Gastroesophageal sphincter (tissue), 4 donors: ENCODE measurements around the gene HOGA1. TPM values are rescaled to one million over a fixed set of nuclear protein-coding genes. Genes with fewer than 3 reads are reported as not detected.

Source experiments
- ATAC-seq: fragments of 150-250 bp; one replicate; pipeline ENCODE4 v1.9.1; 2016; ENCODE audit warnings: mild to moderate bottlenecking, moderate library complexity
- H3K27ac ChIP-seq, 4 donors: fragments of 200-600 bp; sonication (generic) in 3 of 4; 1 replicate in 3 of 4; 2 replicates in 1 of 4; pipeline ENCODE4 v1.5.1; 2016 to 2019
- H3K27me3 ChIP-seq: fragments of 200-600 bp; sonication (generic); one replicate; pipeline ENCODE4 v1.5.1; 2019
- H3K36me3 ChIP-seq, 2 donors: fragments of 200-600 bp; sonication (generic); one replicate each; pipeline ENCODE4 v1.5.1; 2019; ENCODE audit warnings: control low read depth in 1 of 2
- H3K4me1 ChIP-seq, 3 donors: fragments of 200-600 bp; sonication (generic); 1 replicate in 2 of 3; 2 replicates in 1 of 3; pipeline ENCODE4 v1.5.1; 2016 to 2019; ENCODE audit warnings: control low read depth in 2 of 3
- H3K4me3 ChIP-seq, 2 donors: fragments of 200-600 bp; sonication (generic); one replicate each; pipeline ENCODE4 v1.5.1; 2019; ENCODE audit warnings: mild to moderate bottlenecking in 1 of 2, moderate library complexity in 1 of 2
- H3K9me3 ChIP-seq, 3 donors: fragments of 200-600 bp; sonication (generic); one replicate each; pipeline ENCODE4 v1.5.1; 2017 to 2019; ENCODE audit warnings: control low read depth in 2 of 3
- EP300 ChIP-seq: sonication (generic); formaldehyde crosslinking; IDR thresholded peaks from one replicate; pipeline ENCODE4 v1.6.1; 2017; ENCODE audit warnings: antibody characterized with exemption, mild to moderate bottlenecking
- POLR2A ChIP-seq, 2 donors: fragments of 450-650 bp; IDR thresholded peaks; one replicate each; pipeline ENCODE4 v1.6.1; 2017; ENCODE audit warnings: antibody characterized with exemption in 2 of 2, mild to moderate bottlenecking in 2 of 2, moderate library complexity in 1 of 2
- POLR2AphosphoS5 ChIP-seq: sonication (generic); formaldehyde crosslinking; IDR thresholded peaks from one replicate; pipeline ENCODE4 v1.6.1; 2017; ENCODE audit warnings: antibody characterized with exemption
- WGBS, 2 donors: methylation state at CpG; one replicate each; pipeline ENCODE4 v1.1.5; 2018; ENCODE audit warnings: low coverage in 1 of 2; 5-methylcytosine and 5-hydroxymethylcytosine counted together
- total RNA-seq, 4 donors: library from RNA; depleted of rRNA; stranded (reverse); fragments of >200 nt; gene quantifications; one replicate each; pipeline ENCODE4 v1.1.0, GENCODE V29; 2016
- TF ChIP-seq, protein P1 (sequence below), 4 experiments: fragments of 200-600 bp in 2 of 4; fragments of 450-650 bp in 2 of 4; sonication (generic) in 1 of 4; IDR thresholded peaks; one replicate each; pipeline ENCODE4 v1.5.1; 2017 to 2019; ENCODE audit warnings: antibody characterized with exemption in 4 of 4, mild to moderate bottlenecking in 2 of 4, moderate library complexity in 2 of 4

Gene HOGA1
- total RNA-seq, 4 donors from 2014 or later: 0.62 to 2.5 (median 1.1) TPM

DNA sequence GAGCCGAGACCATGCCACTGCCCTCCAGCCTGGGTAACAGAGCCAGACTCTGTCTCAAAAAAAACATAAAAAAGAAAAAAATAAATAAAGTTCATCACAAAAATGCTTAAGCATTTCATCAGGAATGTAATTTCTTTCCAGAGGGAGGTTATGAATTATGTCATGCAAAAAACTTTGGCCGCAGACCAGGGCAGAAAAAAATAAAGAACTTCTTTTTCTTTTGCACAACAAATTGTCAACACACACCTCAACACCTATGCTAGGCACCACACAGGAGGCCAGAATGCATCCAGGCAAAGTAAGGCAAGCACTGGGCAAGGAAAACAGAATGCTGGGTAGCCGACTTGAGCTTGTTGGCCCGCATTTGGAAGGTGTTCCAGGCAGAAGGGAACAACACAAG is 9.2 kb downstream of the HOGA1 start:
- WGBS, 2 donors: 25 to 55% methylated on average over 2 to 4 of the region's 4 CpGs
- ATAC-seq: no peak
- no peaks in the 10 kb centered on the region for H3K9me3 ChIP-seq
- TF ChIP-seq EP300 (no peak), POLR2AphosphoS5 (peak; percentile 45)
- H3K4me3 ChIP-seq: no peak overlapping the region
- H3K27ac ChIP-seq: peak overlapping the region in 3 of 4 donors; percentile 64 to 91 (median 76)
- H3K36me3 ChIP-seq: no peaks in the 10 kb centered on the region
- H3K4me1 ChIP-seq: peaks cover 3 to 48% (median 29%) of the 10 kb centered on the region in 3 donors
- no peaks in the 10 kb centered on the region for H3K27me3 ChIP-seq

DNA sequence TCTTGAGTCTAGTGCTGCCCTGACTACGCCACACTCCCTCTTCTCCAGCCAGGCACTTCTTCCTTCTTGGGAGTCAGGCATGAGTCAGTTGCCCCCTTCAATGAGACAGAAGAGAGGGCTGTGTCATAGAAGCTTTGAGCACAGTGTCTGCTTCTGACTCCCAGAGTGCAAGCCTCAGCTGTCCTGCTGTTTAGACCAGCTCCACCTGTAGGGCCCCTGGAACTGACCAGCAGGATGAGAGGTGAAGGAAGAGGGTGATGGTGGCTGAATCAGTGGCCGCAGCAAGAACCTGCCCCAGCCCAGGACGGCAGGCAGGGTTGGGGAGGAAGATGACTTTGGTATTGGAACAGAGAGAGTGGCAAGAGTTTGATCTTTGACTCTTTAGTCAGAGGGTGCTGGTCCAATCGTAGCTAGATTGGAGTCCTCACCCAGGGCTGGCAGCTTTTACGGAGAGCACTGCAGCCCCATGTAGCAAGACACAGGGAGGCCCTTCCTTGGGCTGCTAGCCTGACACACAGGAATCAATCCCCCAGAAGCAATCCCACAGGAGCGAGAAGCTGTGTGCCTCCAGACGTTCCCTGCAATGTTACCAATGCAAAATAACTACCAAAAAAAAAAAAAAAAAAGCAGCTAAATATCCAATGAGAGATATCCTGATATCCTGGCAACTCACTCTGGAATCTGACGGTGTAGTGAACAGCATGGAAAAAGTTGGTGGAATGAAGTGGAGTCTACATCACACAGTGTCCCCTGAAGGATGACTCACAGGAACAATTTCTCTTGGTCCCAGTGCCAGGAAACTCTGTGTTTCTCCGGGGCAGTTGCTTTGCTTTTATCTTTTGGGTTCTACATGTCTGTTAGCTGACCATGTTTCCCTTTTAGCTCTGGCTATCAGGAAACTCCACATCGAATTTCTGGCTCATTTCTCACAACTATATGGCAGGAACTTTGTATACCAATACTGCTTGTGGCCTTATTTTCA is 12.2 kb downstream of the HOGA1 start:
- Histone ChIP-seq H3K4me3 (no peak overlapping the region), H3K36me3 (no peaks in the 10 kb centered on the region), H3K4me1 (peaks cover 3 to 48% (median 29%) of the 10 kb centered on the region in 3 donors), H3K27me3 (no peaks in the 10 kb centered on the region), H3K27ac (peak overlapping the region; percentile 88 to 94 (median 90)), H3K9me3 (no peaks in the 10 kb centered on the region)
- TF ChIP-seq EP300 (no peak), POLR2AphosphoS5 (peak; percentile 93), POLR2A (IDR thresholded peaks at IDR 0.05) (peak in 1 of 2 donors; percentile 13)
- ATAC-seq: peak; percentile 96
- WGBS, 2 donors: 13 to 18% methylated on average over 6 of the region's 10 CpGs

DNA sequence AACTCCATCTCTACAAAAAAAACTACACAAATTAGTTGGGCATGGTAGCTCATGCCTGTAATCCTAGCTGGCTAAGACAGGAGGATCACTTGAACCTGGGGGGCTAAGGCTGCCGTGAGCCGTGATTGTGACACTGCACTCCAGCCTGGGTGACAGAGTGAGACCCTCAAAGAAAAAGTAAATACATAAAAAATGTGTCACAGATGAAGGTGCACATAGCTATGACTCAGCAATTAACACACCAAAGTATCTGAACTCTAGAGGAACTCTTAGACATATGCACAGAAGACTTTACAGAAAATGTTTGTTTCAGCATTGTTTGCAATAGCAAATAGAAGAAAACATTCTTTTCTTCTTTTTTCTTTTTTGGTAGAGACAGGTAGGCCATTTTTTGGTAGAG is 13.6 kb downstream of the HOGA1 start:
- H3K27ac ChIP-seq: peak overlapping the region in 3 of 4 donors; percentile 88 to 94 (median 91)
- TF ChIP-seq, protein P1, sequence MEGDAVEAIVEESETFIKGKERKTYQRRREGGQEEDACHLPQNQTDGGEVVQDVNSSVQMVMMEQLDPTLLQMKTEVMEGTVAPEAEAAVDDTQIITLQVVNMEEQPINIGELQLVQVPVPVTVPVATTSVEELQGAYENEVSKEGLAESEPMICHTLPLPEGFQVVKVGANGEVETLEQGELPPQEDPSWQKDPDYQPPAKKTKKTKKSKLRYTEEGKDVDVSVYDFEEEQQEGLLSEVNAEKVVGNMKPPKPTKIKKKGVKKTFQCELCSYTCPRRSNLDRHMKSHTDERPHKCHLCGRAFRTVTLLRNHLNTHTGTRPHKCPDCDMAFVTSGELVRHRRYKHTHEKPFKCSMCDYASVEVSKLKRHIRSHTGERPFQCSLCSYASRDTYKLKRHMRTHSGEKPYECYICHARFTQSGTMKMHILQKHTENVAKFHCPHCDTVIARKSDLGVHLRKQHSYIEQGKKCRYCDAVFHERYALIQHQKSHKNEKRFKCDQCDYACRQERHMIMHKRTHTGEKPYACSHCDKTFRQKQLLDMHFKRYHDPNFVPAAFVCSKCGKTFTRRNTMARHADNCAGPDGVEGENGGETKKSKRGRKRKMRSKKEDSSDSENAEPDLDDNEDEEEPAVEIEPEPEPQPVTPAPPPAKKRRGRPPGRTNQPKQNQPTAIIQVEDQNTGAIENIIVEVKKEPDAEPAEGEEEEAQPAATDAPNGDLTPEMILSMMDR (IDR thresholded peaks at IDR 0.05): no peak
- no peak for TF ChIP-seq EP300
- no peaks in the 10 kb centered on the region for H3K9me3 ChIP-seq
- no peaks in the 10 kb centered on the region for H3K27me3 ChIP-seq
- peaks cover 3 to 48% (median 29%) of the 10 kb centered on the region in 3 donors for H3K4me1 ChIP-seq
- H3K36me3 ChIP-seq: no peaks in the 10 kb centered on the region
- WGBS, 2 donors: 92% methylated on average over 2 of the region's 2 CpGs; no CpG with 5 or more reads in 1 of the 2 donors
- no peak for ATAC-seq
- H3K4me3 ChIP-seq: no peak overlapping the region

DNA sequence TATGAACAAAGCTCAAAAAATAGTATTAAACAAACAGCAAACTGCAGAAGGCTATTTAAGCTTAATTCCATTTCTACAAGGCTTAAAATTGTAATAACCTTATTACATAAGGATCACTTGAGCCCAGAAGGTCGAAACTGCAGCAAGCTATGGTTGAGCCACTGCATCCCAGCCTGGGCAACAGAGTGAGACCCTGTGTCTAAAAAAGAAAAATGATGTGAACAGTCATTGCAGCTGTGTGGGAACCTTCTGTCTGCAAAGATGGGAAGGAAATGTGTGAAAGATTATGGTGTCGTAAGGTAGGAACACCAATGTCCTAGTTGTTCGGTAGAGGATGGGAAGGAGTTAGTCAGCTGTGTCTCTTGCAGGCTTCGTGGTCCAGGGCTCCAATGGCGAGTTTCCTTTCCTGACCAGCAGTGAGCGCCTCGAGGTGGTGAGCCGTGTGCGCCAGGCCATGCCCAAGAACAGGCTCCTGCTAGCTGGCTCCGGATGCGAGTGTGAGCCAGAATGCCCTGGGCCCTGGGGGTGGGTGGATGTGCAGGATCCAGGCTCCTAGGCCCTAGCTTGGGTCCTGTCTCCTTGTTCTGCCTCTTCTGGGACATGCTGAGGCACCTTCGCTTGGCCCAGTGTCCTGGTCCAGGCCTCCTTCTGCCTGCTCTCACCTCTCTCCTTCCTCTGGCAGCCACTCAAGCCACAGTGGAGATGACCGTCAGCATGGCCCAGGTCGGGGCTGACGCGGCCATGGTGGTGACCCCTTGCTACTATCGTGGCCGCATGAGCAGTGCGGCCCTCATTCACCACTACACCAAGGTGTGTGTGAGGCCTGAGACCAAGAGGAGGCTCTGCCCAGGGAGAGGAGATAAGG is 14.4 kb downstream of the HOGA1 start:
- Histone ChIP-seq H3K27ac (peak overlapping the region in 1 of 4 donors; percentile 91), H3K36me3 (no peaks in the 10 kb centered on the region), H3K4me3 (no peak overlapping the region), H3K4me1 (peaks cover 3 to 40% (median 26%) of the 10 kb centered on the region in 3 donors), H3K9me3 (no peaks in the 10 kb centered on the region), H3K27me3 (no peaks in the 10 kb centered on the region)
- TF ChIP-seq, protein P1 (IDR thresholded peaks at IDR 0.05): no peak
- TF ChIP-seq POLR2A (IDR thresholded peaks at IDR 0.05) (no peak), POLR2AphosphoS5 (no peak), EP300 (no peak)
- WGBS, 2 donors: 78 to 100% methylated on average over 1 to 8 of the region's 19 CpGs
- no peak for ATAC-seq

DNA sequence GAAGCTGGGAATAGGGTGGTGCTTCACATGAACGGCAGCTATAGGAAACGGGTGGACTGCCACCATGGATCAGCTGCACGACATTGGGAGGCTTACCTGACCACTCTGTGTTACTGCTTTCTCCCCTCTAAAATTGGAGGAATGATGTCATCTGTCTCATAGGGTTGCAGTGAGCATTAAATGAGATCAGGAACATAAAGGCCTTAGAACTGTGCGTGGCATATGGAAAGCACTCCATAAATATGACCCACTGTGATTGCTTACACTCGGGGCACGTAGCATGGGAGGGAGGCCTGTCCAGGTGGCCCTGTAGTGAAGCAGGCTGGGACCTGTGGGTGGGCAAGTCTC is 15.1 kb downstream of the HOGA1 start:
- Histone ChIP-seq H3K27me3 (no peaks in the 10 kb centered on the region), H3K4me1 (peaks cover 3 to 34% (median 23%) of the 10 kb centered on the region in 3 donors), H3K4me3 (no peak overlapping the region), H3K27ac (no peak overlapping the region), H3K36me3 (no peaks in the 10 kb centered on the region), H3K9me3 (no peaks in the 10 kb centered on the region)
- TF ChIP-seq POLR2AphosphoS5: no peak
- TF ChIP-seq EP300: no peak
- TF ChIP-seq POLR2A (IDR thresholded peaks at IDR 0.05): no peak
- TF ChIP-seq, protein P1 (IDR thresholded peaks at IDR 0.05): no peak
- ATAC-seq: no peak
- WGBS, 2 donors: 76 to 90% methylated on average over 4 of the region's 6 CpGs
